HG02870 (cell line): ENCODE results near the gene PLPP7.

Experiments used
- ATAC-seq: cut with Tn5 transposase; IDR thresholded peaks from one replicate; pipeline ENCODE4 v1.9.1; 2021; ENCODE audit warnings: mild to moderate bottlenecking, moderate library complexity; ENCODE audit not compliant: unreplicated experiment

PLPP7 gene

DNA sequence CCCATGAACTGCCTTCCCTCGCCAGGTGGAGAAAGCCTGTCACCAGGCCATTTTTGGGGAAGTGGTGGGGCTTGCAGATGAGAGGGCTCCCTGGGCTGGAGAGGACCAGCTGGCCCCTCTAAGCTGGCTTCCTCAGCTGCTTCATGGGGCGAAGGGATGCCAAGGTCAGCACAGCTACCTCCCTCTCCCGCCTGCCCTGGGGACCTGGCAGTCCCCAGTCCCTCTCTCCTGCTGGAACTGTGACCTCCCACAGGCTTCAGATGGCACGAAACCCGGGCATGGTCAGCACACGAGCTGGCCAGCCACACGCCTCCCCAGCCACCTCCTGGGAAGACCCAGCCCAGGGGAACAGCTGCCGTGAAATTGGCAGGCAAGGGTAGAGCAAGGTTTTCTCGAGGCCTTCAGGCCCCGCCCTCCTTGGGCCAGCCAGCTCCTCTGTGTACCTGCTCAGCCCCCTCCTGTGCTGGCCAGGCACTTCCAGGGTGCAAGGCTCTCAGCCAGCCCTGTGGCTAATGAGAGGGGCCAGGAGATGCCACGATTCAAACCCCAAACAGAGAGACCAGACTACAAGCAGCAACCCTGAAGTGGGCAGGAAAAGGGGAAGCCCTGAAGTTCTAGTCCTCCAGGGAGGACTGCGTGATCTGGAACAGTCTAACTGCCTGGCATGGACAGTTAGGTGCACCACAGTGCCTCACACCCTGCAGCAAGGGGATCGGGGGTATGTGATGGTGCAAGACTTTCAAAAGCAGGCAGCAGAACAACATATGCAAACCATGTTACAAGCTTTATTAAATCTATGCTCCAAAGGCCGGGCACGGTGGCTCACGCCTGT lies 12.9 kb downstream of the PLPP7 start:
- ATAC-seq = no peak

DNA sequence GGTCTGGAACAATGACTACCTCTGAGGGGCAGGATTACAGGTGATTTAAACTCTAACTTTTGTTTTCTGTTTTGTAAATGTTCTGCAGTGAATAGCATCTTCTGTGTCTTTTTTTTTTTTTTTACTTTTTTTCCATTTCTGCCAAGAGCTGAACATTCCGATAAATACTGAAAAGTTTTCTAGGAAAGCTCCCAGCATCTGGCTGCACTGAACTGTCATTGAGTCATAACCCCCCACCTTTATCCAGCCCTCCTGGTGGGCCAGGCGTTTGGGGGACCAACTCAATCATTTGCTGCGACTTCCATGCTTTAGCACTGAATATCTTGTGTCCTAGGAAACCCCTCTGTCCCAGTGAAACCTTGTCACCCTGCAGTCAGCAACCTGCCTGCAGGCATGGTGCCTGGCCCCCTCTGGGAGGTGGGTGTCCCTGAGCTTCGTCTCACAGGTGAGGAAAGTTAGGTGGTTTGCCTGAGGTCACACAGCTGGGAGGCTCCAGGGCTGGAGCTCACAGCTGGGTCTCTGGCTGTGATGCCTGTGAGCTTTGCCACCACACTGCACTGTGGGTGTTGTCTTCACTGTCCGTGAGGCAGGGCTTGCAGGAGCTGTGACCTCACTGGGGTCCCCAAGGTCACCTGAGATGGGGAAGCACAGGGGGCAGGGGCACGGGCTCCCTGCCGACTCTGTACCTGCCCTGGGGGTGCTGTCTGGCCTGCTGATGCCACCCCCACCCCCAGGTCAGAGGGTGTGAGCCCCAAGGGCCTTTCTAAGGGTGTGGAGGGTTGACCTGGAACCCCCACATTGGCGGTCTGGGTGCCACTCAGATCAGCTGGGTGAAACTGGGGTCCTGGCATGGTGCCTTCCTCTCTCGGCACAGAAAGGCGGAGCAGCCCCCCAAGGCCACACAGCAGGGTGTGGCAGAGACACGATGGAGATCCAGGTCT lies 14.1 kb downstream of the PLPP7 start:
- ATAC-seq = no peak

DNA sequence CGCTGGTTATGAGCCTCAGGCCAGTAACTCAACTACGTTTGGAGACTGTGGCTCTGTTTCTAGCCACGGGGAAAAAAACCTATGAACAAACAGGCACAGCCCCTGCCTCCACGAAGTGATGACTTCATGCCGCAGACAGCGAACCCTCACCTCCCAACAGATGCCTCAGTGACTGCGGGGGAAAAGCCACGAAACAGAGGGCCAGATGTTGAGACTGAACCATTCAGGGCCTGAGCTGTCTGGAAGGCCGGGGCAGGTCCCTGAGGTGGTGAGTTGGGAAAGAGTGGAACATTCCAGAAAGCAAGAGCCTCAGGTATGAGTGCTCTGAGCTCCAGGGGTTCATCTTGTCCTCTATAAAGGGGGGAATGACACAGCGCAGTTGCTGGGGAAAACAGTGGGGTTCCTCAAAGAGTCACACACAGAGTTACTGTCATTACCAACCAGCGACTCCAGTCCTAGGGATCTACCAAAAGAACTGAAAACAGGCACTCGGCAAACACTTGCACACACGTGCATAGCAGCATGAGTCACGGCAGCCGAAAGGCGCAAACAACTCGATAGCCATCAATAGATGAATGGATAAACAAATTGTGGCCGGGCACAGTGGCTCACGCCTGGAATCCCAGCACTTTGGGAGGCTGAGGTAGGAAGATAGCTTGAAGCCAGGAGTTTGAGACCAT lies 15.3 kb downstream of the PLPP7 start:
- ATAC-seq = no peak

DNA sequence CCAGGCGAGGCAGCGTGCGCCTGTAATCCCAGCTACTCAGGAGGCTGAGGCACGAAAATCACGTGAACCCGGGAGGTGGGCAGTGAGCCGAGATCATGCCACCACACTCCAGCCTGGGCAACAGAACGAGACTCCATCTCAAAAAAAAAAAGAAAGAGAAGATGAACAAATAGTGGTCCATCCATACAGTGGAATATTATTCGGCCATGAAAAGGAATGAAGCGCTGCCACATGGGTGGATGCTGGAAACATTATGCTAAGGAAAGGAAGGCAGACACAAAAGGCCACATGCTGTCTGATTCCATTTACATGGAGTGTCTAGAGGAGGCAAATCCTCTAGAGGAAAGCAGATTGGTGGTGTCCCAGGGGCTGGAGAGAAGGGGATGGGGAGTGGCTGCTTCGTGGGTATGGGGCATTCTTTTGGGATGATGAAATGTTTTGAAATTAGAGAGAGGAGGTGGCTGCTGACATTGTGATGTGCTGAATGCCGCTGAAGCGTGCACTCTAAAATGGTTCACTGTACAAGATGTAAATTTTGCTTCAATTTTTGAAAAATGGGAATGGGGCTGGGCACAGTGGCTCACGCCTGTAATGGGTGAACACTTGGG lies 17.0 kb downstream of the PLPP7 start:
- ATAC-seq = no peak

DNA sequence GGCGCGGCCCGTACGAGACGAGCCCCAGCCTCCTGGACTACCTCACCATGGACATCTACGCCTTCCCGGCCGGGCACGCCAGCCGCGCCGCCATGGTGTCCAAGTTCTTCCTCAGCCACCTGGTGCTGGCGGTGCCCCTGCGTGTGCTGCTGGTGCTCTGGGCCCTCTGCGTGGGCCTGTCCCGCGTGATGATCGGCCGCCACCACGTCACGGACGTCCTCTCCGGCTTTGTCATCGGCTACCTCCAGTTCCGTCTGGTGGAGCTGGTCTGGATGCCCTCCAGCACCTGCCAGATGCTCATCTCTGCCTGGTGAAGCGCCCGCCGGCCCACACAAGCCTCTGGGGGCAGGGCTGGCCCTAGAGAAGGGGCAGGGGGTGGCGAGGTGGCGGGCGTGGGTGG lies 18.5 kb downstream of the PLPP7 start:
- no peak for ATAC-seq

DNA sequence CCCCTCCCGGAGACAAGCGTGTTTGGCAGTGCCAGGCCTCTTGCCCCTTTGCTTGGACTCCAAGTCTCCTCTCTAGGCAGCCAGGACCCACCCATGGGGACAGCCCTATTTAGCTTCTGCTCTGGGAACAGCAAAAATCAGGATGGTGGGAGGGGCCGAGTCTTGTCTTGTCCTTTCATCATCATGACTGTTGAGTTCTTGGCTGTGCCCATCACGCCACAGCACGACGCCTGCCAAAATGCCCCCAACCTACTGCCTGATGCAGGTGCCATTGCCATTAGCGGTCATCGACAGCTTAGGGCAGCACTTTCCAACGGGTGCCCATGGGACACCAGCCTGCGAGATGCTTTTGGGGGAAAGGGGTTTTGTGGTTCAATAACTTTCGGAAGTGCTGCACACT lies 18.9 kb downstream of the PLPP7 start:
- ATAC-seq = no peak

DNA sequence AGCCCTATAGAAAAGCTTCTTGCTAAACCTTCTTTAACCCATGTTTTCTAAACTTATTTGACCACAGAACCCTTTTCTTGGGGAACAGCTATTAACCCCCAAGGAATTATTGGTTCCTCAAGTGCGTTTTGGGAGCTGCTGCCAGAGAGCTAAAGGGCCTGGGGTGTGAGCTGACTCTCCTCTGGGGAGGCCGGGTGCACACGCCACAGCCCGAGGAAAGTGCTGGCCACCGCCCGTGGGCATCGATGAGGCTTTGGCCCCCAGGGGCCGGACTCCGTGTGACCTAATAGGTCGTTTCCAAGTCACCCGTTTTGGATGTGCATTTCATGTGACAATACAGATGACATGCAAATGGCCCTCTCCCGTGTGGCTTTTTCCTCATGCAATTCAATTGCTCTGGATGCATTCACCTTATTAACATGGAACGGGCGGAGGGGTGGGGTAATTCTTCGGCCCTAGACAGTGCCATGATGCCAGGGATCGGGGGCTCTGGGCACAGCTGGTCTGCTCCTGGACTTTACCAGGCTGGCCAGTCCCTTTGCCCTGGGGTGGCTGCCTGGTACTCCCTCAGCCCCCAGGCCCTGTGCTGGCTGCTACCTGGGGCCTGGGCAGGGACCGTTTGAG lies 19.5 kb downstream of the PLPP7 start:
- ATAC-seq = no peak

DNA sequence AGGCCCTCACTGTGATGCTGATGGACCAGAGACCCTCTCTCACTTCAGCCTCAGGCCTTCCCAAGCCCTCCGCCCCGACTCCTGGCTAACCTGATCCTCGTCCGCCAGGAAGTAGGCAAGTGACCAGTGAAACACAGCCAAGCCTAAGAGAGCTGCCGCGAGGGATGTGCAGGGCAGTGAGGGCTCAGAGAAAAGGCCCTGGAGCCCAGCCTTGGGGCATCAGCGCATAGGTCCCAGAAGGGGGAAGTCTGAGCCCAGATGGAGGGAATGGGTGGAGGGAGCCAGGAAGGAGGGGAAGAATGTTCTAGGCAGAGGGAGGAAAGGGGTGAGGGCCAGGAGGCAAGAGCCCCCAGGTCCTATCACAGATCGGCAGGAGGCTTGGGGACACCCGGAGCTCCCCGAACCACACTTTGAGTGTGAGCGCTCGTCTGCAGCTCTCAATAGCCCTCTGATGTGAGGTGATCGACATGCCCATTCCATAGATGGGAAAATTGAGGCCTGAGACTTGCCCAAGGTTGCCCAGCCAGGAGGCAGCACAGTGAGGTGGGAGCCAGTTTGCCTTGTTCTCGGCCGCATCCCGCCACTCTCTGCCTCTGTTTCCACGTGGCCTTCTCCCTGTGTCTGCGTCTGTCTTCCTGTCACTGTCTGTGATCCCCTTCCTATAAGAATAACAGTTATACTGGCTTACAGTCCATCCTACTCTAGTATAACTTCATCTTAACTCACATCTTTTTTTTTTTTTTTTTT lies 20.2 kb downstream of the PLPP7 start:
- no peak for ATAC-seq

DNA sequence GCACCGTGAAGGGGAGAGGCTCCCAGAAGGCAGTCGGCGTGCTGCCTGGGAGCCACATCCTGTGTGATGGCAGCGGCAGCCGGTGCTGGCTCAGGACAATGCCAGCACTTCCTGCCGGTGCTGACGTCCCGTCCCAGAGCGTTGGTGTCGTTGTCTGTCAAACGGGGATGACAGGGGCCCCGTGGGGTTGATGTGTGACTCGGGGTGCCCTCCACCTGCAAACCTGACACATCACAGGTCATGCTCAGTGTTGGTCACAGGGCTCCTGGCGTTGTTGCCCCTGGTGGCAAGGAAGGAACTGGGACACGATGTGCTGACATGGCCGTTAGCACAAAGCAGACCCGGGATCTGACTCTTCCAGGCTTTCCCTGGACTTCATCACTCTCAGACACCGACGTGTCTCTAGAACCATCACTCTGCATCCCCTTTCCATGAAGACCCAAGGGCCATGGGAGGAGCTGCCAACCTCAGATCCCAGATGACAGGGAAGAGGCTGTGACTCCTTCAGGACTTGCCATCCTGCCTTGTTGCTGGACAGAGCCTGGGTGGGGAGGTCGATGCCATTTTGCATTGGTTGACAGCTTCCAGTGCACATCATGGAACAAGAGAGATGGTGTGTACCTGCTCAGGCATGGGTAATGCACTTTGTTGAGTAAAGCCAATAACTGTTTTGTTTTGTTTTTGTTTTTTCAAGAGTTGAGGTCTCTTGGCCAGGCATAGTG lies 21.5 kb downstream of the PLPP7 start:
- ATAC-seq = no peak

DNA sequence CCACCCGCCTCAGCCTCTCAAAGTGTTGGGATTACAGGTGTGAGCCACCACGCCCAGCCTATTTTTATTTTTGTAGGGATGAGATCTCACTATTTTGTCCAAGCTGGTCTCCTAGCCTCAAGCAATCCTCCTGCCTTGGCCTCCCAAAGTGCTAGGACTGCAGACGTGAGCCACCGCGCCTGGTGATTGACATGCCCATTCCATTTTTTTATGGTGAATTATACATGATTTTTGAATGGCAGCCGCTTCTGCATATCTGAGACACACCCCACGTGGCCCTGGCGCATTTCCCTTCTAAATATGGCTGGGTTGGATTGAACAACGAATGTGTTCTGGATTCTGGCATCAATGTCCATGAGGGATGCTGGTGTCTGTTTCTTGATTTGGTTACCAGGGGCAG lies 22.7 kb downstream of the PLPP7 start:
- no peak for ATAC-seq

DNA sequence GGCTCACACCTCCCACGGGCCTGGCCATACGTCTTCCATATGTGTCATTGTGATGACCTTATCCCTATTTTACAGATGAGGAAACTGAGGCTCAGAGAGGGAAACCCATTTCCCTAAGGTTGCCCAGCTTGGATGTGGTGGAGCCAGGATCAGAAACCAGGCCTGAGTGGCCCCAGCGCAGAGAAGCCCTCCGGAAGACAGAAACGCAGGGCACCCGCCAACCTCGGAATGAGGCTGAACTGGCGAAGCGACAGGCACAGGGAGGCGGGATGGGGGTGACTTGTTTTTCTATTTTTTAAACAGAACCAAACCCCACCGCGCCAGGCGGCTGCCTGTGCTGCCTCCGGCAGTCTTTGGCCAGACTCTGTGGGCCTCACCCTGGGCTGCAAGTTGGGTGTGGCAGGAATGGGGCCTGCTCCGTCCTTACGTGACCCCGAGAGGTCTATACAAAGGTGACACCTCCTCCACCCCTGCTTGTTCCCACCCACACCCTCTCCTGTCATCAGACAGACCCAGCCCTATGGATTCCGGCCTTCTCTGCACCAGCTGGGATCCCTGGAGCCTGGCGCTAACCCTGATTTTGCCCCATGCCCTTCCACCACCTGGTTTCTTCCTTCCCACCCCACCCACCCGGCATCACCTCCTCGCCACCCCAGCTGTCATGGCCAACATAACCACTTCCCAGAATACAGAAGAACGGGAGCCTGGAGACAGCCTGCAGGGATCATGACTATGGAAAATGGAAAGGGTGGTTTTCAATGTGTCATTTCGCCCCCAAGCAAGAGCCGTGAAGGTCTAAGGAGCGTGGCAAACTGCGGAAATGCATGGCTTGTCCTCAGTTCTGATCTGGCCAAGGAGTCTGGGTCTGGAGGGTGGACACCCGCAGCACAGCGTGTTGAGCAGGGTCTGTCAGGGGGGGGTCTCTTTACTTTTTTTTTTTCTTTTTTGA lies 23.6 kb downstream of the PLPP7 start:
- no peak for ATAC-seq

DNA sequence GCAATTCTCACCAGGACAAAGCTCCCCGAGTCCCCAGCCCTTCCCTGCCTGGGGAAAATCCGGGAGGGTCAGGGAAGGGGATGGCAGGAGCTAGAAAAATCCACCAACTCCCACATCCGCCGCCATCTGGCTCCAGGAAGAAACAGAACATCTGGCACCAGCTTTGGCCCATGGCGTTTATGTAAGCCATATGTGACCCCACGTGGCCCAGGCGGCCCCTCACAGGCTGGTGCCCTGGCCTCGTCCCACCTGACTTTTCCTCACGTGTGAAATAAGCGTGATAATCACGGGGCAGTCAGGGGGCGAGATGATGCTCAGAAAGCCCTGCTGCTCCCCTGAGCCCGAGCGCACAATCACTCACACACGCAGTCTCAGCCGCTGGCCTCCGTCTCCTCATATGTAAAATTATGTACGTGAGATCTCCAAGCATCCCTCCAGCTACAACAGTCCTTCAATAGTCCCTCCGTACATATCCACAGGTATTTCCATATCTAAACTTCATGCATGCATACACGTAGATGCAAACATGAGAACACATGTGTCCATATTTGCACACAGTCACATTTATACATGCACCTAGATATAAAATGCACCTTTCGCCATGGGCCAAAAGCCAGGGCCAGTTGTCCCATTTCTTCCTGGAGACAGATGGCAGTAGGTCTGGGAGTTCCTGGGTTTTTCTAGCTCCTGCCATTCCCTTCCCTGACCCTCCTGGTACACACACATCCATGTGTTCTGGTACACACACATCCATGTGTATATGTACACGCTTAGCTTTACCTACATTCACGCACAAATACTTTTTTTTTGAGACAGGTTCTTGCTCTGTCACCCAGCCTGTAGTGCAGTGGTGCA lies 28.9 kb downstream of the PLPP7 start:
- no peak for ATAC-seq

DNA sequence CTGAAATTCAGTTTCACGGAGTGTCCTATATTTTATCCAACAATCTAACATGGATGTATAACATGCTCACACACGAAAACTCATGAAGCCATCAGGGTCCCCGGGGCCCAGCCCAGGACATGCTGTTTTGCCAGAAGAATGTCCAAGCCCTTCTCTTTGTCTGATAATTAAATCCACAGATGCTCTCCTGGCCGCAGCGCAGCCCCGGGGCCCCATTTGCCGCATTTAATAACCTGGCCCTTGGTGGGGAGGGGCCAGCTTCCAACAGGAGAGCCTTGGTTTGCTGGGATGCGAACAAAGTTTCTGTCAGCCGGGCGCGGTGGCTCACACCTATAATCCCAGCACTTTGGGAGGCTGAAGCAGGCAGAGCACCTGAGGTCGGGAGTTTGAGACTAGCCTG lies 30.0 kb downstream of the PLPP7 start:
- no peak for ATAC-seq

DNA sequence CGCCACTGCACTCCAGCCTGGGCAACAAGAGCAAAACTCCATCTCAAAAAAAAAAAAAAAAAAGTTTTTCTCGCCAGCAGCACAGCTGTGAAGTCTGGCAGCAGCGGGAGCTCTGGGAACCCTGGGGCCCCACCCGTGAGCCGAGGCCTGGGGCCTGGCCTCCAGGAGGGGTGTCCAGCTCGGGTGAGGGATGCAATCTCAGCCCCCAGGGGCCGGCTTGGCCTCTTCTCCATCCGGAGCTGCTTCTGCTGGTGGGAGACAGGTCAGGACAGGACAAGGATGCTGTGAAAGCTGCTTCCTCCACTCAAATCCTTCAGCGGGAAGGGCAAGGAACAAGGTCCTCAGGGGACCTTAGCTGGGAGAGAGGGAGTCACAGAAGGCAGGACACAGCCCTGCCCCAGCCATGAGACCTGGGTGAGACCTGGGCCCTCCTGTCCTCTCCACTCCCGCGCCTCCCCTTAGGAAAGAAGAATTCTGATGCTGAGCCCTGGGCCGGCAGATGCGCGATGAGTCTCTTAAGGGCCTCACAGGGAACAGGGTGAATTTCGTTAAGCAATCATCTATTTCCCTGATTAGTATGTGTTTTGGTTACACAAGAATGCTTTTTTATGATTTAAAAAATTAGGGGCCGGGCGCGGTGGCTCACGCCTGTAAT lies 30.6 kb downstream of the PLPP7 start:
- no peak for ATAC-seq

DNA sequence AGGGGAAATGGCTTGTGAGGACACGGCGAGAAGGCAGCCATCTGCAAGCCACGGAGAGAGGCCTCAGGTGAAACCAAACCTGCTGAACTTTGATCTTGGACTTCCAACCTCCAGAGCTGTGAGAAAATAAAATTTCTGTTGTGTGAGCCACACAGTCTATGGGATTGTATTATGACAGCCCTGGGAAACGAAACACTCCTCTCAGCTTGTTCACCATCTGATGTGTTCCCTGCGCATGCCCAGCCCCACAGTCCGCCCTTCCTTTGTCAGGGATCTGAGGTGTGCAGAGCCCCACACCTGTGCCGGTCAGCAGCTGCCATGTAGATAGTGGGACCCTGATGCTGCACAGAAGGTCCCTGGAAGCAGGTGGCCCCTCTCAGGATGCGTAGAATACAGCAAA lies 34.1 kb downstream of the PLPP7 start:
- no peak for ATAC-seq
